Endothelial cell of umbilical vein (primary cell): Measurements from ENCODE around the gene SDCCAG8. TPM values are rescaled to one million over a fixed set of nuclear protein-coding genes. Genes with fewer than 3 reads are reported as not detected.

ENCODE experiments used
- BruUV-seq: library from RNA; stranded (reverse); fragments of 400-500 nt; replicated peaks from 2 replicates; lab custom pipeline; 2021; lab: Mats Ljungman, UMichigan
- CTCF ChIA-PET: fragments of 300-600, 350-600 bp; sonication (Branson Sonifier 250); formaldehyde crosslinking; loops from one replicate; lab custom pipeline; 2021; ENCODE audit warnings: antibody characterized with exemption, inconsistent platforms; lab: Charles Lee
- POLR2A ChIA-PET: fragments of 300-600, 350-600 bp; sonication (Branson Sonifier 250); formaldehyde crosslinking; loops from one replicate; lab custom pipeline; 2021; ENCODE audit warnings: antibody characterized with exemption, inconsistent platforms; lab: Charles Lee
- DNase-seq: peaks from one replicate; pipeline ENCODE4 v3.0.0-alpha.2; 2011; ENCODE audit warnings: low read depth, low spot score
- FAIRE-seq: peaks from 2 replicates; lab custom pipeline; 2011; peaks lifted over from hg19 to GRCh38; lab: Jason Lieb, UNC
- H2AFZ ChIP-seq: 2 replicates; pipeline ENCODE4 v1.6.0; 2012; ENCODE audit warnings: low read depth, low read length, control low read depth, inconsistent platforms
- H3K27ac ChIP-seq: 2 replicates; pipeline ENCODE4 v1.5.1; 2011; ENCODE audit warnings: low read depth, mild to moderate bottlenecking, control low read depth, low read length, moderate library complexity; ENCODE audit not compliant: insufficient read depth
- H3K27me3 ChIP-seq, 2 experiments: 2 replicates each; pipeline versions ENCODE4 v1.6.0 to v1.6.1; 2011; ENCODE audit warnings: low read length in 2 of 2, mixed read lengths in 1 of 2; ENCODE audit not compliant: control insufficient read depth in 2 of 2, insufficient read depth in 2 of 2
- H3K36me3 ChIP-seq, 2 experiments: 2 replicates in 1 of 2; 3 replicates in 1 of 2; pipeline ENCODE4 v1.5.1; 2011; ENCODE audit warnings: low read length in 2 of 2, mild to moderate bottlenecking in 1 of 2, moderate library complexity in 1 of 2; ENCODE audit not compliant: control insufficient read depth in 2 of 2, insufficient read depth in 2 of 2; ENCODE audit errors: extremely low read depth in 1 of 2
- H3K4me1 ChIP-seq: 3 replicates; pipeline ENCODE4 v1.5.1; 2011; ENCODE audit warnings: mild to moderate bottlenecking, low read length; ENCODE audit not compliant: control insufficient read depth, insufficient read depth; ENCODE audit errors: extremely low read depth
- H3K4me2 ChIP-seq: 2 replicates; pipeline ENCODE4 v1.6.1; 2011; ENCODE audit warnings: low read length, control low read depth, mixed read lengths; ENCODE audit not compliant: insufficient read depth
- H3K4me3 ChIP-seq, 3 experiments: fragments of 200-600 bp in 1 of 3; sonication (generic), shearing (Covaris generic) in 1 of 3; replicated peaks in 1 of 3; 2 replicates each; pipeline ENCODE4 v1.5.1; 2011 to 2016; ENCODE audit warnings: control low read depth in 3 of 3, low read length in 3 of 3, mild to moderate bottlenecking in 2 of 3, inconsistent platforms in 1 of 3, low read depth in 1 of 3, moderate library complexity in 1 of 3; ENCODE audit not compliant: insufficient read depth in 1 of 3
- H3K79me2 ChIP-seq: 2 replicates; pipeline ENCODE4 v1.6.0; 2012; ENCODE audit warnings: low read length, inconsistent platforms; ENCODE audit not compliant: control insufficient read depth, insufficient read depth
- H3K9ac ChIP-seq: replicated peaks from 2 replicates; pipeline ENCODE3; 2011; ENCODE audit warnings: low read length, control low read depth; ENCODE audit not compliant: insufficient read depth; ENCODE audit errors: extremely low read depth
- H3K9me1 ChIP-seq: replicated peaks from 3 replicates; pipeline ENCODE4 v1.6.0; 2011; ENCODE audit warnings: mild to moderate bottlenecking, low read length; ENCODE audit not compliant: control insufficient read depth, insufficient read depth; ENCODE audit errors: extremely low read depth
- H3K9me3 ChIP-seq: replicated peaks from 2 replicates; pipeline ENCODE4 v1.5.1; 2012; ENCODE audit warnings: low read length, inconsistent platforms; ENCODE audit not compliant: control insufficient read depth, insufficient read depth
- H4K20me1 ChIP-seq: replicated peaks from 2 replicates; pipeline ENCODE3; 2011; ENCODE audit warnings: mild to moderate bottlenecking, low read length; ENCODE audit not compliant: control insufficient read depth, insufficient read depth; ENCODE audit errors: extremely low read depth
- EZH2 ChIP-seq: IDR thresholded peaks from 2 replicates; pipeline ENCODE4 v1.6.1; 2012; ENCODE audit warnings: borderline replicate concordance, low read depth, mild to moderate bottlenecking, moderate library complexity, low read length, inconsistent platforms; ENCODE audit not compliant: severe bottlenecking
- FOS ChIP-seq: IDR thresholded peaks from 2 replicates; pipeline ENCODE4 v1.6.1; 2011; ENCODE audit warnings: mild to moderate bottlenecking, low read length, moderate library complexity, borderline replicate concordance; ENCODE audit not compliant: insufficient read depth
- GATA2 ChIP-seq: IDR thresholded peaks from 2 replicates; pipeline ENCODE4 v1.7.0; 2011; ENCODE audit warnings: low read depth, mild to moderate bottlenecking, moderate library complexity, mixed read lengths, low read length; ENCODE audit not compliant: insufficient read length, insufficient read depth
- JUN ChIP-seq: IDR thresholded peaks from 2 replicates; pipeline ENCODE4 v1.6.1; 2011; ENCODE audit warnings: borderline replicate concordance, low read depth; ENCODE audit not compliant: insufficient read length, insufficient read depth
- MAX ChIP-seq: IDR thresholded peaks from 2 replicates; pipeline ENCODE4 v1.6.1; 2011; ENCODE audit not compliant: insufficient read depth, insufficient read length
- MYC ChIP-seq: IDR thresholded peaks from one replicate; pipeline ENCODE4 v1.6.1; 2011; ENCODE audit warnings: mild to moderate bottlenecking, low read depth, low read length
- POLR2A ChIP-seq: IDR thresholded peaks from 2 replicates; pipeline ENCODE4 v1.6.1; 2012; ENCODE audit warnings: low read depth, mild to moderate bottlenecking, control low read depth, low read length
- POLR2AphosphoS5 ChIP-seq: IDR thresholded peaks from 2 replicates; pipeline ENCODE4 v1.6.1; 2012; ENCODE audit warnings: low read depth, mild to moderate bottlenecking, control low read depth, low read length, moderate library complexity; ENCODE audit not compliant: insufficient read depth
- dilution Hi-C: fragments of 300-500 bp; cut with MboI; formaldehyde crosslinking; loops from one replicate; pipeline ENCODE4 v1.15.0; 2019; ENCODE audit warnings: low sequenced_read_pairs; ENCODE audit not compliant: extremely low pct_ligation_motif_present
- intact Hi-C: fragments of 100-400 bp; cut with micrococcal nuclease; formaldehyde crosslinking; loops from one replicate; pipeline ENCODE4 v1.10.0; 2022
- polyA plus RNA-seq, 4 experiments: library from polyadenylated mRNA; depleted of rRNA in 3 of 4; stranded (reverse) in 3 of 4; unstranded in 1 of 4; fragments of >200 nt; gene quantifications; 2 replicates each; pipeline versions ENCODE4 v1.2.1 to v1.2.3, GENCODE V29; 2011 to 2012; ENCODE audit warnings: missing spikeins in 1 of 4
- total RNA-seq: library from RNA; stranded (reverse); gene quantifications from 2 replicates; pipeline ENCODE4 v1.2.3, GENCODE V29; 2021
- TF ChIP-seq, protein P1 (sequence below), 2 donors: IDR thresholded peaks; 1 replicate in 1 of 2; 2 replicates in 1 of 2; pipeline ENCODE4 v1.5.1; 2011; ENCODE audit warnings: low read length in 2 of 2, mild to moderate bottlenecking in 2 of 2, moderate library complexity in 2 of 2, control low read depth in 1 of 2, inconsistent platforms in 1 of 2, low read depth in 1 of 2; ENCODE audit not compliant: insufficient read depth in 1 of 2; ENCODE audit errors: extremely low read depth in 1 of 2

SDCCAG8 gene
- total and polyA plus RNA-seq, 2 donors (not counting 3 experiments of a cell fraction or from before 2014, with no cell fraction given): 14.6 to 25.7 TPM

GRCh38 chr1:243440406-243440805 lies 184.6 kb downstream of the SDCCAG8 start:
- dilution Hi-C loops (no loop called here), intact Hi-C loops (no loop called here)
- BruUV-seq: no TSS peak
- H3K27ac ChIP-seq: no peak overlapping the region
- DNase-seq (no peak), FAIRE-seq (no peak)
- H3K4me2 ChIP-seq: no peak overlapping the region
- CTCF ChIA-PET: interaction anchor here (0.6 to 1.2 kb wide), 2 partner anchors 31 to 739 kb away, joined by 3 read pairs; no protein-coding TSS in a partner anchor
- H3K79me2 ChIP-seq: no peaks in the 10 kb centered on the region
- H3K9ac ChIP-seq: no peak overlapping the region
- H3K4me3 ChIP-seq: no peak overlapping the region
- TF ChIP-seq JUN: no peak
- no peak for TF ChIP-seq MYC
- TF ChIP-seq, protein P1, sequence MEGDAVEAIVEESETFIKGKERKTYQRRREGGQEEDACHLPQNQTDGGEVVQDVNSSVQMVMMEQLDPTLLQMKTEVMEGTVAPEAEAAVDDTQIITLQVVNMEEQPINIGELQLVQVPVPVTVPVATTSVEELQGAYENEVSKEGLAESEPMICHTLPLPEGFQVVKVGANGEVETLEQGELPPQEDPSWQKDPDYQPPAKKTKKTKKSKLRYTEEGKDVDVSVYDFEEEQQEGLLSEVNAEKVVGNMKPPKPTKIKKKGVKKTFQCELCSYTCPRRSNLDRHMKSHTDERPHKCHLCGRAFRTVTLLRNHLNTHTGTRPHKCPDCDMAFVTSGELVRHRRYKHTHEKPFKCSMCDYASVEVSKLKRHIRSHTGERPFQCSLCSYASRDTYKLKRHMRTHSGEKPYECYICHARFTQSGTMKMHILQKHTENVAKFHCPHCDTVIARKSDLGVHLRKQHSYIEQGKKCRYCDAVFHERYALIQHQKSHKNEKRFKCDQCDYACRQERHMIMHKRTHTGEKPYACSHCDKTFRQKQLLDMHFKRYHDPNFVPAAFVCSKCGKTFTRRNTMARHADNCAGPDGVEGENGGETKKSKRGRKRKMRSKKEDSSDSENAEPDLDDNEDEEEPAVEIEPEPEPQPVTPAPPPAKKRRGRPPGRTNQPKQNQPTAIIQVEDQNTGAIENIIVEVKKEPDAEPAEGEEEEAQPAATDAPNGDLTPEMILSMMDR (IDR thresholded peaks at IDR 0.05; ENCODE audit: extremely low read depth in 1 of 2, insufficient read depth in 1 of 2, low read depth in 1 of 2, low read length in 2 of 2): no peak
- no peak for TF ChIP-seq EZH2
- no peak for TF ChIP-seq POLR2AphosphoS5
- TF ChIP-seq FOS: no peak
- TF ChIP-seq POLR2A: no peak
- TF ChIP-seq GATA2: no peak
- no peak for TF ChIP-seq MAX
- H4K20me1 ChIP-seq: no peaks in the 10 kb centered on the region
- POLR2A ChIA-PET: no interaction called here
- H3K36me3 ChIP-seq: no peaks in the 10 kb centered on the region
- no peaks in the 10 kb centered on the region for H3K4me1 ChIP-seq
- H3K9me3 ChIP-seq: no peaks in the 10 kb centered on the region
- no peaks in the 10 kb centered on the region for H3K27me3 ChIP-seq
- H3K9me1 ChIP-seq: no peaks in the 10 kb centered on the region
- H2AFZ ChIP-seq: no peak overlapping the region
